H1 (cell line): ENCODE measurements around the gene BRD1.

Experiments used
- CBX5 ChIP-seq: fragments of 300-800, 300-1000 bp; sonication (generic); IDR thresholded peaks from 2 replicates; pipeline ENCODE4 v1.7.1; 2016; ENCODE audit warnings: antibody characterized with exemption, low read length, low read depth
- CHD2 ChIP-seq: IDR thresholded peaks from 2 replicates; pipeline ENCODE4 v1.6.1; 2012; ENCODE audit warnings: low read length, improper control_type of control experiment
- CTCF ChIP-seq, 3 experiments: IDR thresholded peaks; 1 replicate in 2 of 3; 2 replicates in 1 of 3; pipeline versions ENCODE4 v1.5.1 to v1.6.1; 2011; ENCODE audit warnings: low read length in 3 of 3, mild to moderate bottlenecking in 3 of 3, inconsistent platforms in 2 of 3, low read depth in 1 of 3, moderate library complexity in 1 of 3; ENCODE audit not compliant: insufficient read depth in 1 of 3; ENCODE audit errors: control extremely low read depth in 1 of 3
- EZH2 ChIP-seq: fragments of 200-600 bp; sonication (generic); IDR thresholded peaks from 2 replicates; pipeline ENCODE4 v1.7.1; 2012; ENCODE audit warnings: low read depth, mild to moderate bottlenecking, moderate library complexity, low read length, inconsistent platforms; ENCODE audit not compliant: severe bottlenecking
- GABPA ChIP-seq: IDR thresholded peaks from 2 replicates; pipeline ENCODE4 v1.6.1; 2011; ENCODE audit warnings: mild to moderate bottlenecking, low read length, moderate library complexity, borderline replicate concordance; ENCODE audit not compliant: insufficient read depth
- GTF2F1 ChIP-seq: IDR thresholded peaks from 2 replicates; pipeline ENCODE4 v1.6.1; 2012; ENCODE audit warnings: low read depth, low read length, improper control_type of control experiment, borderline replicate concordance
- POLR2A ChIP-seq, 2 experiments: IDR thresholded peaks; 1 replicate in 1 of 2; 2 replicates in 1 of 2; pipeline ENCODE4 v1.6.1; 2011; ENCODE audit warnings: low read depth in 2 of 2, low read length in 2 of 2, mild to moderate bottlenecking in 2 of 2; ENCODE audit errors: control extremely low read depth in 1 of 2
- RXRA ChIP-seq: IDR thresholded peaks from 2 replicates; pipeline ENCODE4 v1.6.1; 2011; ENCODE audit warnings: low read depth, mild to moderate bottlenecking, low read length, moderate library complexity; ENCODE audit not compliant: insufficient read depth
- SIN3A ChIP-seq, 2 experiments: IDR thresholded peaks in 1 of 2; conservative IDR thresholded peaks in 1 of 2; 2 replicates each; pipeline ENCODE4 v1.6.1; 2011 to 2012; ENCODE audit warnings: low read length in 2 of 2, improper control_type of control experiment in 1 of 2, low read depth in 1 of 2, mild to moderate bottlenecking in 1 of 2
- TBP ChIP-seq: IDR thresholded peaks from 2 replicates; pipeline ENCODE4 v1.6.1; 2011; ENCODE audit warnings: low read depth, low read length, improper control_type of control experiment

- TF ChIP-seq CTCF (IDR thresholded peaks at IDR 0.05; ENCODE audit: control extremely low read depth in 1 of 3, insufficient read depth in 1 of 3, low read depth in 1 of 3, low read length in 3 of 3) (peak in 2 of 3 experiments; percentile 16 to 20; a peak in 2 of 4 replicates), GTF2F1 (no peak), POLR2A (IDR thresholded peaks at IDR 0.05; ENCODE audit: control extremely low read depth in 1 of 2, low read depth in 2 of 2, low read length in 2 of 2) (no peak), EZH2 (no peak), TBP (no peak), CHD2 (no peak), GABPA (no peak), CBX5 (no peak), SIN3A (conservative IDR thresholded peaks at IDR 0.05 in 1 of 2, IDR thresholded peaks at IDR 0.05 in 1 of 2; ENCODE audit: low read depth in 1 of 2, low read length in 2 of 2) (no peak), RXRA (no peak)
Measured at GRCh38 chr22:49861642-49862495, 34.2 kb upstream of the BRD1 start.
